Measurements from ENCODE around the gene FAHD2A.
"Not testable (repeated sequence)": the region's sequence is repeated elsewhere in the genome, so short reads cannot be mapped to it uniquely, and the experiment has no call there.

Gene FAHD2A

GRCh38 chr2:95389245-95390119, 13.0 kb upstream of the FAHD2A start:
- no peak for DNase-seq (ENCODE audit: low read depth in 1 of 2, low spot score in 1 of 2)

GRCh38 chr2:95390272-95390880, 12.1 kb upstream of the FAHD2A start:
- DNase-seq (ENCODE audit: low read depth in 1 of 2, low spot score in 1 of 2), result no peak

- DNase-seq (ENCODE audit: low read depth in 1 of 2, low spot score in 1 of 2), result no peak
These were observed 11.6 kb upstream of the FAHD2A start for GRCh38 chr2:95390881-95391321.

GRCh38 chr2:95391641-95392310, 10.7 kb upstream of the FAHD2A start:
- DNase-seq (ENCODE audit: low read depth in 1 of 2, low spot score in 1 of 2), result no peak

GRCh38 chr2:95392320-95392719, 10.2 kb upstream of the FAHD2A start:
- no peak for DNase-seq (ENCODE audit: low read depth in 1 of 2, low spot score in 1 of 2)

- no peak for DNase-seq (ENCODE audit: low read depth in 1 of 2, low spot score in 1 of 2)
These were observed 9.6 kb upstream of the FAHD2A start for GRCh38 chr2:95392730-95393455.

- DNase-seq (ENCODE audit: low read depth in 1 of 2, low spot score in 1 of 2), result no peak
These were observed 8.6 kb upstream of the FAHD2A start for GRCh38 chr2:95393901-95394300.

GRCh38 chr2:95399061-95399460, 3.4 kb upstream of the FAHD2A start:
- no peak for DNase-seq (ENCODE audit: low read depth in 1 of 2, low spot score in 1 of 2)

GRCh38 chr2:95401480-95401879, 1.0 kb upstream of the FAHD2A start:
- DNase-seq (ENCODE audit: low read depth in 1 of 2, low spot score in 1 of 2), result no peak

- not testable (repeated sequence) for DNase-seq (ENCODE audit: low read depth in 1 of 2, low spot score in 1 of 2)
These were observed 521 bp upstream of the FAHD2A start for GRCh38 chr2:95402004-95402369.

GRCh38 chr2:95403204-95403721, 755 bp downstream of the FAHD2A start:
- not testable (repeated sequence) for DNase-seq (ENCODE audit: low read depth in 1 of 2, low spot score in 1 of 2)

- DNase-seq (ENCODE audit: low read depth in 1 of 2, low spot score in 1 of 2), result not testable (repeated sequence)
These were observed 1.3 kb downstream of the FAHD2A start for GRCh38 chr2:95403824-95404223.

- not testable (repeated sequence) for DNase-seq (ENCODE audit: low read depth in 1 of 2, low spot score in 1 of 2)
These were observed 2.2 kb downstream of the FAHD2A start for GRCh38 chr2:95404676-95405075.

GRCh38 chr2:95411239-95411638, 8.7 kb downstream of the FAHD2A start:
- DNase-seq (ENCODE audit: low read depth in 1 of 2, low spot score in 1 of 2), result not testable (repeated sequence)

GRCh38 chr2:95414015-95414594, 11.6 kb downstream of the FAHD2A start:
- DNase-seq (ENCODE audit: low read depth in 1 of 2, low spot score in 1 of 2), result peak; percentile 32 to 40

- DNase-seq (ENCODE audit: low read depth in 1 of 2, low spot score in 1 of 2), result not testable (repeated sequence)
These were observed 12.6 kb downstream of the FAHD2A start for GRCh38 chr2:95415138-95415537.

- not testable (repeated sequence) for DNase-seq (ENCODE audit: low read depth in 1 of 2, low spot score in 1 of 2)
These were observed 13.1 kb downstream of the FAHD2A start for GRCh38 chr2:95415561-95415960.

- not testable (repeated sequence) for DNase-seq (ENCODE audit: low read depth in 1 of 2, low spot score in 1 of 2)
These were observed 24.8 kb downstream of the FAHD2A start for GRCh38 chr2:95427196-95427867.

GRCh38 chr2:95429748-95430467, 27.4 kb downstream of the FAHD2A start:
- not testable (repeated sequence) for DNase-seq (ENCODE audit: low read depth in 1 of 2, low spot score in 1 of 2)

All from activated T-helper 1 cell treated with anti-CD3 and anti-CD28 coated beads, Interleukin-2, amount 50 U/mL, for 16 hours (primary cell).